ENCODE data around the gene RREB1. TPM values are rescaled to one million over a fixed set of nuclear protein-coding genes. Genes with fewer than 3 reads are reported as not detected.
A peak's percentile ranks its signal among the peaks of the same experiment; 100 is the strongest.

RREB1 gene
- total RNA-seq, 1 donor from 2014 or later, result 28.3 TPM

DNA sequence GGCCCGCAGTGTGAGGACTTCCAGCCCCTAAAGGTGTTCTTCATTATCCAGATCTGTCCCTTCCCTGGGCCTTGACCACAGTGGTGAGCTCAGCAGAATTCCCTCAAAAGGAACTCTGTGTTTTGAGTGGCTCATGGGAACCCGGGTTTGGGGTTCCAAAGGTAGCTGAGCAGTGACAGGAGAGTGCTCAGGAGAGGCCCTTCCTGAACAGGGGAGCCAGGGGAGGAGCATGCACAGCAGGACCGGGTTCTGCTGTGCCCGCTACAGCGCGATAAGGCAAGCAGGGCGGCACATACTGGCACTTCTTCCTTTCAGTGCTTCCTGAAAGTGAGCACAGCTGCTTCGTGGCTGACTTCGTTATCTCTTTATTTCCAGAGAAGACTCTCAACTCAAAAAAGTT, 117.0 kb downstream of the RREB1 start:
- no peaks in the 10 kb centered on the region for H3K4me1 Mint-ChIP-seq
- TF ChIP-seq, protein P1, sequence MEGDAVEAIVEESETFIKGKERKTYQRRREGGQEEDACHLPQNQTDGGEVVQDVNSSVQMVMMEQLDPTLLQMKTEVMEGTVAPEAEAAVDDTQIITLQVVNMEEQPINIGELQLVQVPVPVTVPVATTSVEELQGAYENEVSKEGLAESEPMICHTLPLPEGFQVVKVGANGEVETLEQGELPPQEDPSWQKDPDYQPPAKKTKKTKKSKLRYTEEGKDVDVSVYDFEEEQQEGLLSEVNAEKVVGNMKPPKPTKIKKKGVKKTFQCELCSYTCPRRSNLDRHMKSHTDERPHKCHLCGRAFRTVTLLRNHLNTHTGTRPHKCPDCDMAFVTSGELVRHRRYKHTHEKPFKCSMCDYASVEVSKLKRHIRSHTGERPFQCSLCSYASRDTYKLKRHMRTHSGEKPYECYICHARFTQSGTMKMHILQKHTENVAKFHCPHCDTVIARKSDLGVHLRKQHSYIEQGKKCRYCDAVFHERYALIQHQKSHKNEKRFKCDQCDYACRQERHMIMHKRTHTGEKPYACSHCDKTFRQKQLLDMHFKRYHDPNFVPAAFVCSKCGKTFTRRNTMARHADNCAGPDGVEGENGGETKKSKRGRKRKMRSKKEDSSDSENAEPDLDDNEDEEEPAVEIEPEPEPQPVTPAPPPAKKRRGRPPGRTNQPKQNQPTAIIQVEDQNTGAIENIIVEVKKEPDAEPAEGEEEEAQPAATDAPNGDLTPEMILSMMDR (conservative IDR thresholded peaks at IDR 0.05), result no peak
- DNase-seq (ENCODE audit: low read depth, low spot score), result no peak
- no peaks in the 10 kb centered on the region for H3K9me3 Mint-ChIP-seq
- peak overlapping the region; percentile 62 for H3K27ac Mint-ChIP-seq (ENCODE audit: unreplicated experiment)
- no peak overlapping the region for H3K4me3 Mint-ChIP-seq
- H3K27me3 Mint-ChIP-seq (ENCODE audit: low read depth), result no peaks in the 10 kb centered on the region
- H3K36me3 Mint-ChIP-seq (ENCODE audit: low read depth), result peaks cover 2% of the 10 kb centered on the region

DNA sequence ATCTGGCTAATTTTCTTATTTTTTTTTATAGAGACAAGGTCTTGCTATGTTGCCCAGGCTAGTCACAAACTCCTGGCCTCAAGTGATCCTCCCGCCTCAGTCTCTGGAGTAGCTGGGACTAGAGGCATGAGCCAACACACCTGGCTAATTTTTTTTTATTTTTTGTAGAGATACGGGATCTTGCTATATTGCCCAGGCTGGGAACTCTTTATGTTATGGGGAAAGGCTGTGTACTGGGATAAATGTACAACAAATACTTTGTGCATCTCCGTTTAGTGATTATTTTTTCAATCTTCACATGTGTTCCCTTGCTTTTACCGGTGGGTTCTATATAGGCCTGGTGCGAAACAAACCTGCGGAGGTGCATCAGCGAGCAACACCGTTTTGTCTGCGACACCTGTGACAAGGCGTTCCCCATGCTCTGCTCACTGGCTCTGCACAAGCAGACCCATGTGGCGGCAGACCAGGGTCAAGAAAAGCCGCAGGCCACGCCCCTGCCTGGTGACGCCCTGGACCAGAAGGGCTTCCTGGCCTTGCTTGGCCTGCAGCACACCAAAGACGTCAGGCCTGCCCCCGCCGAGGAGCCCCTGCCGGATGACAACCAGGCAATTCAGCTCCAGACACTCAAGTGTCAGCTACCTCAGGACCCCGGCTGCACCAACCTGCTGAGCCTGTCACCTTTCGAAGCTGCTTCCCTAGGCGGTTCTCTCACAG, 121.1 kb downstream of the RREB1 start:
- no peak overlapping the region for H3K4me3 Mint-ChIP-seq
- TF ChIP-seq, protein P1 (conservative IDR thresholded peaks at IDR 0.05), result no peak
- peaks cover 2% of the 10 kb centered on the region for H3K36me3 Mint-ChIP-seq (ENCODE audit: low read depth)
- H3K27me3 Mint-ChIP-seq (ENCODE audit: low read depth), result no peaks in the 10 kb centered on the region
- no peak overlapping the region for H3K27ac Mint-ChIP-seq (ENCODE audit: unreplicated experiment)
- DNase-seq (ENCODE audit: low read depth, low spot score), result no peak
- no peaks in the 10 kb centered on the region for H3K9me3 Mint-ChIP-seq
- H3K4me1 Mint-ChIP-seq, result no peaks in the 10 kb centered on the region

DNA sequence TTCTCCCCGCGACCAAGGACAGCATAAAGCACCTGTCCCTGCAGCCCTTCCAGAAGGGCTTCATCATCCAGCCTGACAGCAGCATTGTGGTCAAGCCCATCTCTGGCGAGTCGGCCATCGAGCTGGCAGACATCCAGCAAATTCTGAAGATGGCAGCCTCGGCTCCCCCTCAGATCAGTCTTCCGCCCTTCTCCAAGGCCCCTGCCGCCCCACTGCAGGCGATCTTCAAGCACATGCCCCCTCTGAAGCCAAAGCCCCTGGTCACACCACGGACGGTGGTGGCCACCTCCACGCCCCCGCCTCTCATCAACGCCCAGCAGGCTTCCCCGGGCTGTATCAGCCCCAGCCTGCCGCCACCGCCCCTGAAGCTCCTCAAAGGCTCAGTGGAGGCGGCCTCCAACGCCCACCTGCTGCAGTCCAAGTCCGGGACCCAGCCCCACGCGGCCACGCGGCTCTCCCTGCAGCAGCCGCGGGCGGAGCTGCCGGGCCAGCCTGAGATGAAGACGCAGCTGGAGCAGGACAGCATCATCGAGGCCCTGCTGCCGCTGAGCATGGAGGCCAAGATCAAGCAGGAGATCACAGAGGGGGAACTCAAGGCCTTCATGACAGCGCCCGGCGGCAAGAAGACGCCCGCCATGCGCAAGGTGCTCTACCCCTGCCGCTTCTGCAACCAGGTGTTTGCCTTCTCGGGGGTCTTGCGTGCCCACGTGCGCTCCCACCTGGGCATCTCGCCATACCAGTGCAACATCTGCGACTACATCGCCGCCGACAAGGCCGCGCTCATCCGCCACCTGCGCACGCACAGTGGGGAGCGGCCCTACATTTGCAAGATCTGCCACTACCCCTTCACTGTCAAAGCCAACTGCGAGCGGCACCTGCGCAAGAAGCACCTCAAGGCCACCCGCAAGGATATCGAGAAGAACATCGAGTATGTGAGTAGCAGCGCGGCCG, 121.9 kb downstream of the RREB1 start:
- H3K27me3 Mint-ChIP-seq (ENCODE audit: low read depth), result no peaks in the 10 kb centered on the region
- DNase-seq (ENCODE audit: low read depth, low spot score), result no peak
- no peaks in the 10 kb centered on the region for H3K9me3 Mint-ChIP-seq
- no peak overlapping the region for H3K27ac Mint-ChIP-seq (ENCODE audit: unreplicated experiment)
- peaks cover 2% of the 10 kb centered on the region for H3K36me3 Mint-ChIP-seq (ENCODE audit: low read depth)
- TF ChIP-seq, protein P1 (conservative IDR thresholded peaks at IDR 0.05), result no peak
- H3K4me3 Mint-ChIP-seq, result no peak overlapping the region
- no peaks in the 10 kb centered on the region for H3K4me1 Mint-ChIP-seq

DNA sequence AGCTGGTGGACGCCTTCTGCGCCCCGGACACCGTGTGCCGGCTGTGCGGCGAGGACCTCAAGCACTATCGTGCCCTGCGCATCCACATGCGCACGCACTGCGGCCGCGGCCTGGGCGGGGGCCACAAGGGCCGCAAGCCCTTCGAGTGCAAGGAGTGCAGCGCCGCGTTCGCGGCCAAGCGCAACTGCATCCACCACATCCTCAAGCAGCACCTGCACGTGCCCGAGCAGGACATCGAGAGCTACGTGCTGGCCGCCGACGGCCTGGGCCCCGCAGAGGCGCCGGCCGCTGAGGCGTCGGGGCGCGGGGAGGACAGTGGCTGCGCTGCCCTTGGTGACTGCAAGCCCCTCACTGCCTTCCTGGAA, 122.5 kb downstream of the RREB1 start:
- no peak for DNase-seq (ENCODE audit: low read depth, low spot score)
- Mint-ChIP-seq H3K9me3 (no peaks in the 10 kb centered on the region), H3K4me3 (no peak overlapping the region), H3K27me3 (ENCODE audit: low read depth) (no peaks in the 10 kb centered on the region), H3K36me3 (ENCODE audit: low read depth) (peaks cover 2% of the 10 kb centered on the region), H3K4me1 (no peaks in the 10 kb centered on the region), H3K27ac (ENCODE audit: unreplicated experiment) (no peak overlapping the region)
- TF ChIP-seq, protein P1 (conservative IDR thresholded peaks at IDR 0.05), result no peak

DNA sequence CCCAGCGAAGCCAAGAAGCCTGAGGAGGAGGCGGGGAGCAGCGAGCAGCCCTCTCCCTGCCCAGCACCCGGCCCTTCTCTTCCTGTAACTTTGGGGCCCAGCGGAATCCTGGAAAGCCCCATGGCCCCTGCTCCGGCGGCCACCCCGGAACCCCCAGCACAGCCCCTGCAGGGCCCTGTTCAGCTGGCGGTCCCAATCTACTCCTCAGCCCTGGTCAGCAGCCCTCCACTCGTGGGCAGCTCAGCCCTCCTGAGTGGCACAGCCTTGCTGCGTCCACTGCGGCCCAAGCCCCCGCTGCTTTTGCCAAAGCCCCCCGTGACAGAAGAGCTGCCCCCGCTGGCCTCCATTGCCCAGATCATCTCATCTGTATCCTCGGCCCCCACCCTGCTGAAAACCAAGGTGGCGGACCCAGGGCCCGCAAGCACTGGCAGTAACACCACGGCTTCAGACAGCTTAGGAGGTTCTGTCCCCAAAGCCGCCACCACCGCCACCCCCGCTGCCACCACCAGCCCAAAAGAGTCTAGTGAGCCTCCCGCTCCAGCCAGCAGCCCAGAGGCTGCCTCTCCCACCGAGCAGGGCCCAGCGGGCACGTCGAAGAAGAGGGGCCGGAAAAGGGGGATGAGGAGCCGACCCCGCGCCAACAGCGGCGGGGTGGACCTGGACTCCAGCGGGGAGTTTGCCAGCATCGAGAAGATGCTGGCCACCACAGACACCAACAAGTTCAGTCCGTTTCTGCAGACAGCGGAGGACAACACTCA, 123.4 kb downstream of the RREB1 start:
- Mint-ChIP-seq H3K9me3 (no peaks in the 10 kb centered on the region), H3K27ac (ENCODE audit: unreplicated experiment) (no peak overlapping the region), H3K4me1 (no peaks in the 10 kb centered on the region), H3K4me3 (no peak overlapping the region), H3K27me3 (ENCODE audit: low read depth) (no peaks in the 10 kb centered on the region), H3K36me3 (ENCODE audit: low read depth) (peaks cover 2% of the 10 kb centered on the region)
- TF ChIP-seq, protein P1 (conservative IDR thresholded peaks at IDR 0.05), result no peak
- DNase-seq (ENCODE audit: low read depth, low spot score), result no peak

Data from neural crest cell (in vitro differentiated cells).